ENCODE results near the gene PRKN.

GRCh38 chr6:161919691-161920090, 807.9 kb downstream of the PRKN start:
- TF ChIP-seq EZH2 (IDR thresholded peaks at IDR 0.05; ENCODE audit: borderline replicate concordance, low read depth, low read length, poor library complexity, severe bottlenecking) (no peak), CTCF (conservative IDR thresholded peaks at IDR 0.05; ENCODE audit: low read depth, low read length) (no peak)

Data from A673 (cell line).